GM18873 (cell line): ENCODE data around the gene MYH9.
"Not testable (repeated sequence)": the region's sequence is repeated elsewhere in the genome, so short reads cannot be mapped to it uniquely, and the experiment has no call there.

Source experiments
- ATAC-seq: cut with Tn5 transposase; IDR thresholded peaks from one replicate; pipeline ENCODE4 v1.9.1; 2021; ENCODE audit warnings: mild to moderate bottlenecking, moderate library complexity, moderate number of reproducible peaks; ENCODE audit not compliant: unreplicated experiment, low FRiP score

Gene MYH9

GRCh38 chr22:36298118-36298517 lies 89.6 kb downstream of the MYH9 start:
- no peak for ATAC-seq

- no peak for ATAC-seq
Measured at GRCh38 chr22:36297568-36297967, 90.2 kb downstream of the MYH9 start.

DNA sequence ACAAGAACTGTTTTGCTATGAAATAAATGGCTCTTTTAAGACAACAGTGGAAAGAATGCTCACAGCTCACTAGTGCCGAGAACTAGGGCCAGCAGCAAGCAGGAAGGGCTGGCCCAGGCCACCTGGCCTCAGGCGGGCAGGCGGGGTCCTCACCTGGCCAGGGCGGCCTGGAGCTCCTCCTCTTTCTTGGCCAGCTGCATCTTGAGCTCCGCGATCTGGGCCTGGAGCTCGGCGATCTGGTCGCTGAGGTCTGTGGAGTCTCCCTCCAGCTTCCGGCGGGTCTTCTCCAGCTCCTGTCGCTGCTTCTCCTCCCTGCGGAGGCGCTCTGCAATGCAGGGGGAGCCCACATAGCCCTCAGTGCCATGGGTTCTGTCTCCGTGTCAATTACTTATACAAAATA lies 91.1 kb downstream of the MYH9 start:
- no peak for ATAC-seq

GRCh38 chr22:36295247-36295646 lies 92.5 kb downstream of the MYH9 start:
- ATAC-seq, result no peak

- ATAC-seq, result no peak
Measured at GRCh38 chr22:36294801-36295200, 93.0 kb downstream of the MYH9 start.

DNA sequence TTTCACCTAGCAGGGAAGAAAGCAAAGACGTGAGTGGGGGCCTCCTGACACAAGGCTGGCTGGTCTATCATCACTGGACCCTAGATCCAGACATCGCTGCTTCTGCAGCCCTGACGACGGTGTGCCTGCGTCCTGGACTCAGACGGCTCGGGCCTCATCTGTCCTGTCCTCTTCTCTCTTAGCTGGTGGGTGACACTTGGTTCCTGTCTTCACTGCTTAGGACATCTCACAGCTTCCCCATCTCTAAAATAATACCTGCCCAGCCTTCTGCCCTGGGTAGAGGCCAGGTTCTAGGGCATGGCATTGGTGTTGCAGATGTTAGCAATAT lies 93.5 kb downstream of the MYH9 start:
- no peak for ATAC-seq

DNA sequence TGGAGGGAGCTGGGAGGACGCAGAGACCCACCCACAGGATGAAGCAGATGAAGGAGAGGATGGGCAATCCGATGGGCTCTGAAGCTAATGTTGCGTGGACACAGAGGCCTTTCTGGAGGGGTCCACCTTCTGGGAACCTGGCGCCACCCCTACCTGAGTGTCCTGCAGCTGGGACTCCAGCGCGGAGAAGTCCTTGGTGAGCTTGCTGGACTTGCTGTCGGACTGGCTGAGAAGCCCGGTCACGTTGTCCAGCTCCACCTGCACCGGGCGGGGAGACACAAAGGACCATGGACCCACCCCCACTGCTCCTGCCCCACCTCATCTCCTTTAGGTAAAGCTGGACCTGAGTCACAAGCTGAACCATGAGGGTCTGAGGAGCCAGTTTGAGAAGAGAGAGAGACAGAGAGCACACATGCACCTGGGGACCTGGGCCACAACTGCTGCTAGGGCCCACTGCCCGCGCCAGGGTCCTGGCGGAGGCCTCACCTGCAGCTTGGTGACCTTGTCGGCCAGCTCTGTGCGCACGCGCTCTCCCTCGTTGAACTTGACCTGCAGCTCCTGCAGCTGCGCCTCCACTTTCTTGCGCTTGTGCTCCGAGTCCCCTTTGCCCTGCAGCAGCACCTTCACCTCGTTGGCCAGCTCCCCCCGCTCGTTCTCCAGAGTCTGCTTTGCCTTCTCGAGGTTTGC lies 94.0 kb downstream of the MYH9 start:
- ATAC-seq, result no peak

DNA sequence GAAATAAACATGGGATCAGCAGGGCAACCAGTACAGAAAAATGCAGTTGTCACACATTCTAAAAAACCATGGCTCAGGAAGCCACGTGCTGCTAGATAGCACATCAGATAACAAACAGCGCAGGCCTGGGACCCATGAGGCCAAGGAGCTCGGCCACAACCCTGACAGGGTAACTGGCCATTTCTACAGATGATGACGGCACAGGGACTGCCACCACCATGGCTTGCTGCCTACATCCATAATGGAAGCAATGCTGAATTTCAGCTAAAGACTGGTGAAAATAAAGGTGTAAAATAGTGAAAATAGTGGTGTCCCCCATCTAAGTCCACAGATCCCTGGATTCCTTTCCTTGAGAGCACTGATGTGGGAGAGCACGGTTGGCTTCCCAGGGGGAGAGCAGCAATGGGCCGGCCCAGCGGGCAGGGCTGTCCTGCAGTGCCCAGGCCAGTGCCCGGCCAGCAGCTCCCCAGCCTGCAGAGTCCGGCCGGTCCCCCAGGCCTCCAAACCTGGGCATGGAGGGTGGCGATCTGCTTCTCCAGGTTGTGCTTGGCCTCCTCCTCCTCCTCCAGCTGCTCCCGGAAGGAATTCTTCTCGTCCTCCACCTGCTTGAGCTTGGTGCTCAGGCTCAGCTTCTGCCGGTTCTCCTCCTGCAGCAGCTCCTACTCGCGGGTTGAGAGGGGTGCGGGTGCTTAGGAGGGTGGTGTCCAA lies 94.8 kb downstream of the MYH9 start:
- no peak for ATAC-seq

DNA sequence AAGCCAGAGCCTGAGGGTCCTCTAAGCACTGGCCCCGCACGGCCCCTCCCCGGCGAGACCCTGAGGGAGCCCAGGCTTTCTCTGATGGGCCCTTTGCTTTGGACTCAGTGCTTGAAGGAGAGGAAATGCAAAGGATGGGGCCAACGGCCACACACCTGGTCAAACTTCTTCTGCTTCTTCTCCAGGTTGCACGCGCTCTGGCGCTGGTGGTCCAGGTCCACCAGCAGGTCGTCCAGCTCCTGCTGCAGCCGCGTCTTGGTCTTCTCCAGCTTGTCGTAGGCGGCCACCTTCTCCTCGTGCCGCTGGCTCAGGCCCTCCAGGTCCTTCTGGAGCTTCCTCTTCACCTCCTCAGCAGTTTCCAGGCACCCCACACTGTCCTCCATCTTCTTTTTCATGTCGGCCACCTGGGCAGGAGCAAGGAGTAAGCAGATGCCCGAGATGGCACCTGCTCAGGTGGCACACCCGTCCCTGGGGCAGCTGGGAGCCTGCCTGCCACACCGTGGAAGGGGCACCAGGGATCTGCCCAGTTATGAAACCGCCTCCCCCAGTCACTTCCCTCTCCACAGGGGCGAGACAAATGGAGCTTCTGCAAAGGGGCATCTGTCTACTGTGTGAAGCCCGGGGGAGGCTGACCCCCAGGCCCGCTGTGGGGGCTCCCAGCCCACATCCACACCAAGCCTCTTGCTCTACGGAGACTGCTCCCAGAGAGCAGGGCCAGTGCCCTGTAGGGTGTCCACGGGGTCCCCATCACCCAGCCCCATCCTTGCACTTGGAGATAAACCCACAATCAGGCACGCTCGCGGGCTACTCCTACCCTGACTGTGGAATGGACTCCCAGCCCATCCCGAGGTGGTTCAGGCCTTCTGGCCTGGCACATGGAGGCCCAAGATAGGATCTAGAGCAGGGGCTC lies 95.7 kb downstream of the MYH9 start:
- no peak for ATAC-seq

- ATAC-seq, result not testable (repeated sequence)
Measured at GRCh38 chr22:36290391-36291075, 97.2 kb downstream of the MYH9 start.

DNA sequence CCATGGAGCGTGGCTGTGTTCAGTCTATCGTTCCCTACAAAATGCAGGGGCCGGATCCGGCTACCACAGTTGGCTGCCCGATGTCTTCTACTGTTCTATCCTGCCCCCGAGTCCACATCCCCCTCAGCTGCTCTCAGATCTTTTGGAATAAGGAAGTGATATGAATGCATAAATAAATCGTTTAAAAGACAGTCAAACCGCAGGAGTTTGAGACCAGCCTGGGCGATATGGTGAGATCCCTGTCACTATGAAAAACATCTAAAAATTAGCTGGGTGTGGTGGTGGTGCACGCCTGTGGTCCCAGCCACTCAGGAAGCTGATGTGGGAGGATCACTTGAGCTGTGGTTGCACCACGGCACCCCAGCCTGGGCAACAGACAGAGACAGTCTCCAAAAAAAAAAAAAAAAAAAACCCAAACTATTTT lies 97.8 kb downstream of the MYH9 start:
- not testable (repeated sequence) for ATAC-seq

- no peak for ATAC-seq
Measured at GRCh38 chr22:36289406-36289870, 98.3 kb downstream of the MYH9 start.

DNA sequence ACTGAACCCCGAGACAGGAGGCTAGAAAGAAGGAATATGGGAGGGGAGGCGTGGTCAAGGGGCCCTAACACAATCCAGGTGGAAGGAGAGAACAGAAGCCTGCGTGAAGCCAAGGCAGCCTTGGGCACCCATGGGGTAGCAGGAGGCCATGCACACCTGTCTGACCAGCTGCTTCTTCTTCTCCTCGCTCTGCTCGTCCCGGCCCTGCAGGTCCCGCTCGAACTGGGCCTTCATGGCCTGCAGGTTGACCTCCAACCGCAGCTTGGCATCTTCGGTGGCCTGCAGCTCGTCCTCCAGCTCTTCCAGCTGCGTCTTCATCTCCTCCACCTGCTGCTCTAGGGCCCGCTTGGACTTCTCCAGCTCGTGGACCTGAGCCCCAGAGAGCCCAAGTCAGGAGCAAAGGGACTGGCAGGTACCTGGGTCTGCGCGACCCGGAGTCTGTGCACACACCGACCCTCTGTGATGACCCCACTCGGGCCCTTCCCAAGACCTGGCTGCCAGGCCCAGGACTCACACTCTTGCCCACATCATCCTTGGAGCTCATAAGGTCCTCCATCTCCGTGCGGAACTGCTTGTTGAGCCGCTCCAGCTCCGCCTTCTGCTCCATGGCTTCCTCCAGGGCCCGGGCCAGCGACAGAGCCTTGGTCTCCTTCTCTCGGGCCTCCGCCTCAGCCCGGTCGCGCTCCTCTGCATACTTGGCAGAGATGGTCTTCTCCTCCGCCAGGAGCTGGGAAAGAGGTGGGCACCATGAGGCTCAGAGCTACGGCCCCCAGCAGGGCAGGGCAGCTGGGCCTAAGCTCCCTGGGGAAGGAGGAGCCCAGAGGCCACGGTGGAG lies 99.0 kb downstream of the MYH9 start:
- no peak for ATAC-seq

DNA sequence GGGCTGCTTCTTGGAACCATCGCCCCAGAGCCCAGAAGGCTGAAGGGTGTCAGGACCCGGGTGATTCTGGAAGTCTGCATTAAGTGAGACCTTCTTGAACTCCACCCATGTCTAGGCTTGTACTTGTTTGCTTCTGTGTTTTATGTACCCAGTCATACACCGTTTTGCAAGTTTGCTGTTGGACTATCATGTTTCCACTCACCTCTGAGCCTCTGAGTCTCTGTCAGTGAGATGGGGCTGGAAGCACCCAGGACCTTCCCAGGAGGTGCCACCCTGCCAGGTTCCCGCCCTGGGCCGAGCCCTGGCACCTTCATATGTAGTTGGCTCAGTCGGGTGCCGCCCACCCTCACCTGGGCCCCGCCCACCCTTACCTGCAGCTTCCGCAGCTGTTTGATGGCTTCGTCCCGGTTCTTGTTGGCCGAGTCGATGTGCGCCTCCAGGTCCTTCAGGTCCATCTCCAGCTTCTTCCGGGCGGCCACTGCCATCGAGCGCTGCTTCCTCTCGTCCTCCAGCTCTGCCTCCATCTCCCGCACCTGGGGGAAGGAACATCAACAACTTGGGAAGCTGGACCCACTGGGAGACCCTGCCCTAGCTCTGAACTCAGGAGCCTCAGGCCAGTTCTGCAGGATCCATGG lies 99.8 kb downstream of the MYH9 start:
- ATAC-seq, result no peak

GRCh38 chr22:36286096-36286957 lies 101.4 kb downstream of the MYH9 start:
- ATAC-seq, result no peak

GRCh38 chr22:36285545-36285944 lies 102.2 kb downstream of the MYH9 start:
- no peak for ATAC-seq

GRCh38 chr22:36285017-36285416 lies 102.8 kb downstream of the MYH9 start:
- ATAC-seq, result no peak

- no peak for ATAC-seq
Measured at GRCh38 chr22:36284171-36284571, 103.6 kb downstream of the MYH9 start.
